Measurements from ENCODE around the gene ZNF571.

DNA sequence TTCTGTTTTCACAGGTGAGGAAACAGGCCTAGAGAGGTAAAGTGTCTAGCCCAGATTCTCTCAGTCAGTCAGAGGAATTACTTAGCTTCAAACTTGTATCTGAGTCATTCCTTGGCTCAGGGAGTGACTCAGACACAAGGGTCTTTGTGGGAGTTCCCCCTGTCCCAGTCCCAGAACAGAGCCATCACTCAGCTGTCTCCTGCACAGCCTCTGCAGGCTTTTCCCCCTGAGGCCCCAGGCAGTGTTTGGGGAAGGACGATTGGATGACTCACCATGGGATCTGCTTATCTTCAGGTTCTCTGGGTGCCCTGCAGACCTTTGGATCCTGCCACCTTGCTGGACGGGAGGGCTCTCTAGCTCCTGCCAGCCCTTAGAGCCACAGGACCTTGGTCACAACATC, 74.7 kb downstream of the ZNF571 start:
- TF ChIP-seq, protein P1, sequence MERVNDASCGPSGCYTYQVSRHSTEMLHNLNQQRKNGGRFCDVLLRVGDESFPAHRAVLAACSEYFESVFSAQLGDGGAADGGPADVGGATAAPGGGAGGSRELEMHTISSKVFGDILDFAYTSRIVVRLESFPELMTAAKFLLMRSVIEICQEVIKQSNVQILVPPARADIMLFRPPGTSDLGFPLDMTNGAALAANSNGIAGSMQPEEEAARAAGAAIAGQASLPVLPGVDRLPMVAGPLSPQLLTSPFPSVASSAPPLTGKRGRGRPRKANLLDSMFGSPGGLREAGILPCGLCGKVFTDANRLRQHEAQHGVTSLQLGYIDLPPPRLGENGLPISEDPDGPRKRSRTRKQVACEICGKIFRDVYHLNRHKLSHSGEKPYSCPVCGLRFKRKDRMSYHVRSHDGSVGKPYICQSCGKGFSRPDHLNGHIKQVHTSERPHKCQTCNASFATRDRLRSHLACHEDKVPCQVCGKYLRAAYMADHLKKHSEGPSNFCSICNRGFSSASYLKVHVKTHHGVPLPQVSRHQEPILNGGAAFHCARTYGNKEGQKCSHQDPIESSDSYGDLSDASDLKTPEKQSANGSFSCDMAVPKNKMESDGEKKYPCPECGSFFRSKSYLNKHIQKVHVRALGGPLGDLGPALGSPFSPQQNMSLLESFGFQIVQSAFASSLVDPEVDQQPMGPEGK (CRISPR knock-in tag; IDR thresholded peaks at IDR 0.05; ENCODE audit: borderline replicate concordance), result no peak
- TF ChIP-seq, protein P2, sequence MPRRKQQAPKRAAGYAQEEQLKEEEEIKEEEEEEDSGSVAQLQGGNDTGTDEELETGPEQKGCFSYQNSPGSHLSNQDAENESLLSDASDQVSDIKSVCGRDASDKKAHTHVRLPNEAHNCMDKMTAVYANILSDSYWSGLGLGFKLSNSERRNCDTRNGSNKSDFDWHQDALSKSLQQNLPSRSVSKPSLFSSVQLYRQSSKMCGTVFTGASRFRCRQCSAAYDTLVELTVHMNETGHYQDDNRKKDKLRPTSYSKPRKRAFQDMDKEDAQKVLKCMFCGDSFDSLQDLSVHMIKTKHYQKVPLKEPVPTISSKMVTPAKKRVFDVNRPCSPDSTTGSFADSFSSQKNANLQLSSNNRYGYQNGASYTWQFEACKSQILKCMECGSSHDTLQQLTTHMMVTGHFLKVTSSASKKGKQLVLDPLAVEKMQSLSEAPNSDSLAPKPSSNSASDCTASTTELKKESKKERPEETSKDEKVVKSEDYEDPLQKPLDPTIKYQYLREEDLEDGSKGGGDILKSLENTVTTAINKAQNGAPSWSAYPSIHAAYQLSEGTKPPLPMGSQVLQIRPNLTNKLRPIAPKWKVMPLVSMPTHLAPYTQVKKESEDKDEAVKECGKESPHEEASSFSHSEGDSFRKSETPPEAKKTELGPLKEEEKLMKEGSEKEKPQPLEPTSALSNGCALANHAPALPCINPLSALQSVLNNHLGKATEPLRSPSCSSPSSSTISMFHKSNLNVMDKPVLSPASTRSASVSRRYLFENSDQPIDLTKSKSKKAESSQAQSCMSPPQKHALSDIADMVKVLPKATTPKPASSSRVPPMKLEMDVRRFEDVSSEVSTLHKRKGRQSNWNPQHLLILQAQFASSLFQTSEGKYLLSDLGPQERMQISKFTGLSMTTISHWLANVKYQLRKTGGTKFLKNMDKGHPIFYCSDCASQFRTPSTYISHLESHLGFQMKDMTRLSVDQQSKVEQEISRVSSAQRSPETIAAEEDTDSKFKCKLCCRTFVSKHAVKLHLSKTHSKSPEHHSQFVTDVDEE (CRISPR knock-in tag; IDR thresholded peaks at IDR 0.05), result no peak
